ENCODE results near the gene TP63.

DNA sequence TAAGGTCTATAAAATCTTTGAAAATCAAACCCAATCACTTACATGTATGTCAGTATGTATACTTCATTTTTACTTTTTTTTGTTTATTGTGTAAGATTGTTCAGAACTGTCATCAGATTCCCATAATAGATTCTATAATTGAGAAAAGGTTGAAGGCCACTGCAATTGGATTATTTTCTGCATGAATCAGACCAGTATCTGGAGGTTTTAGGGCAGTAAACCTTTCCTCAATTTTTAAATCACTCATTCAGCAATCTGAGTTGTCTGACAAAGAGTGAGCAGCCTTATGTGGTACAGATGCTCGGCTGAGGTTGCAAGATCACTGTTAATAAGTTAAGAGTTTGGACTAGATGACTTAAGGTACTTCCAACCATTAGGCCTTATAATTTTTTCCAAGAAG, 96.0 kb downstream of the TP63 start:
- TF ChIP-seq POLR2A (IDR thresholded peaks at IDR 0.05; ENCODE audit: low read depth, low read length) (no peak), POLR2AphosphoS5 (IDR thresholded peaks at IDR 0.05; ENCODE audit: low read depth, low read length) (no peak), TAF1 (IDR thresholded peaks at IDR 0.05; ENCODE audit: borderline replicate concordance, low read depth, low read length) (no peak)
